Measurements from ENCODE around the gene LONRF3. TPM values are rescaled to one million over a fixed set of nuclear protein-coding genes. Genes with fewer than 3 reads are reported as not detected.

LONRF3 gene
- total and polyA plus RNA-seq, 2 of the 8 experiments (the other 6 are each of a cell fraction or from before 2014, with no cell fraction given): 0.11 TPM; not detected in 1

DNA sequence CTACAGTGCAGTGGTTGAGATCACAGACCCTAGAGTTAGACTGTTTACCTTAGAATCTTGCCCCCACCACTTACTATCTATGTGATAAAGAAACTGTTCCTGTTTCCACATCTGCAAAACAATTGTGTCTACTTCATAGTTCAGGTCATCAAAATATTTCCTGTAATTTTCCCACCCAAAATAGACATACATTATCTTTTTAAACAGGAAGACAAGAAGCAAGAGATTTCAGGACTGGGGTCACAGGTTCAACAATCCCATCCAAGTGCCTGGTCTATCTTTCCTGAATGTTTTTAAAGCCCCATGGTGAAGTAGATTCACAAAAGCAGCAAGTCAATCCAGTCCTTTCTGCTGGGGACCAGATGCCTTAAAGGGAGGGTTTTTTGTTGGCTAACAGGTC, 56.6 kb downstream of the LONRF3 start (continued):
- TF ChIP-seq, protein P1, sequence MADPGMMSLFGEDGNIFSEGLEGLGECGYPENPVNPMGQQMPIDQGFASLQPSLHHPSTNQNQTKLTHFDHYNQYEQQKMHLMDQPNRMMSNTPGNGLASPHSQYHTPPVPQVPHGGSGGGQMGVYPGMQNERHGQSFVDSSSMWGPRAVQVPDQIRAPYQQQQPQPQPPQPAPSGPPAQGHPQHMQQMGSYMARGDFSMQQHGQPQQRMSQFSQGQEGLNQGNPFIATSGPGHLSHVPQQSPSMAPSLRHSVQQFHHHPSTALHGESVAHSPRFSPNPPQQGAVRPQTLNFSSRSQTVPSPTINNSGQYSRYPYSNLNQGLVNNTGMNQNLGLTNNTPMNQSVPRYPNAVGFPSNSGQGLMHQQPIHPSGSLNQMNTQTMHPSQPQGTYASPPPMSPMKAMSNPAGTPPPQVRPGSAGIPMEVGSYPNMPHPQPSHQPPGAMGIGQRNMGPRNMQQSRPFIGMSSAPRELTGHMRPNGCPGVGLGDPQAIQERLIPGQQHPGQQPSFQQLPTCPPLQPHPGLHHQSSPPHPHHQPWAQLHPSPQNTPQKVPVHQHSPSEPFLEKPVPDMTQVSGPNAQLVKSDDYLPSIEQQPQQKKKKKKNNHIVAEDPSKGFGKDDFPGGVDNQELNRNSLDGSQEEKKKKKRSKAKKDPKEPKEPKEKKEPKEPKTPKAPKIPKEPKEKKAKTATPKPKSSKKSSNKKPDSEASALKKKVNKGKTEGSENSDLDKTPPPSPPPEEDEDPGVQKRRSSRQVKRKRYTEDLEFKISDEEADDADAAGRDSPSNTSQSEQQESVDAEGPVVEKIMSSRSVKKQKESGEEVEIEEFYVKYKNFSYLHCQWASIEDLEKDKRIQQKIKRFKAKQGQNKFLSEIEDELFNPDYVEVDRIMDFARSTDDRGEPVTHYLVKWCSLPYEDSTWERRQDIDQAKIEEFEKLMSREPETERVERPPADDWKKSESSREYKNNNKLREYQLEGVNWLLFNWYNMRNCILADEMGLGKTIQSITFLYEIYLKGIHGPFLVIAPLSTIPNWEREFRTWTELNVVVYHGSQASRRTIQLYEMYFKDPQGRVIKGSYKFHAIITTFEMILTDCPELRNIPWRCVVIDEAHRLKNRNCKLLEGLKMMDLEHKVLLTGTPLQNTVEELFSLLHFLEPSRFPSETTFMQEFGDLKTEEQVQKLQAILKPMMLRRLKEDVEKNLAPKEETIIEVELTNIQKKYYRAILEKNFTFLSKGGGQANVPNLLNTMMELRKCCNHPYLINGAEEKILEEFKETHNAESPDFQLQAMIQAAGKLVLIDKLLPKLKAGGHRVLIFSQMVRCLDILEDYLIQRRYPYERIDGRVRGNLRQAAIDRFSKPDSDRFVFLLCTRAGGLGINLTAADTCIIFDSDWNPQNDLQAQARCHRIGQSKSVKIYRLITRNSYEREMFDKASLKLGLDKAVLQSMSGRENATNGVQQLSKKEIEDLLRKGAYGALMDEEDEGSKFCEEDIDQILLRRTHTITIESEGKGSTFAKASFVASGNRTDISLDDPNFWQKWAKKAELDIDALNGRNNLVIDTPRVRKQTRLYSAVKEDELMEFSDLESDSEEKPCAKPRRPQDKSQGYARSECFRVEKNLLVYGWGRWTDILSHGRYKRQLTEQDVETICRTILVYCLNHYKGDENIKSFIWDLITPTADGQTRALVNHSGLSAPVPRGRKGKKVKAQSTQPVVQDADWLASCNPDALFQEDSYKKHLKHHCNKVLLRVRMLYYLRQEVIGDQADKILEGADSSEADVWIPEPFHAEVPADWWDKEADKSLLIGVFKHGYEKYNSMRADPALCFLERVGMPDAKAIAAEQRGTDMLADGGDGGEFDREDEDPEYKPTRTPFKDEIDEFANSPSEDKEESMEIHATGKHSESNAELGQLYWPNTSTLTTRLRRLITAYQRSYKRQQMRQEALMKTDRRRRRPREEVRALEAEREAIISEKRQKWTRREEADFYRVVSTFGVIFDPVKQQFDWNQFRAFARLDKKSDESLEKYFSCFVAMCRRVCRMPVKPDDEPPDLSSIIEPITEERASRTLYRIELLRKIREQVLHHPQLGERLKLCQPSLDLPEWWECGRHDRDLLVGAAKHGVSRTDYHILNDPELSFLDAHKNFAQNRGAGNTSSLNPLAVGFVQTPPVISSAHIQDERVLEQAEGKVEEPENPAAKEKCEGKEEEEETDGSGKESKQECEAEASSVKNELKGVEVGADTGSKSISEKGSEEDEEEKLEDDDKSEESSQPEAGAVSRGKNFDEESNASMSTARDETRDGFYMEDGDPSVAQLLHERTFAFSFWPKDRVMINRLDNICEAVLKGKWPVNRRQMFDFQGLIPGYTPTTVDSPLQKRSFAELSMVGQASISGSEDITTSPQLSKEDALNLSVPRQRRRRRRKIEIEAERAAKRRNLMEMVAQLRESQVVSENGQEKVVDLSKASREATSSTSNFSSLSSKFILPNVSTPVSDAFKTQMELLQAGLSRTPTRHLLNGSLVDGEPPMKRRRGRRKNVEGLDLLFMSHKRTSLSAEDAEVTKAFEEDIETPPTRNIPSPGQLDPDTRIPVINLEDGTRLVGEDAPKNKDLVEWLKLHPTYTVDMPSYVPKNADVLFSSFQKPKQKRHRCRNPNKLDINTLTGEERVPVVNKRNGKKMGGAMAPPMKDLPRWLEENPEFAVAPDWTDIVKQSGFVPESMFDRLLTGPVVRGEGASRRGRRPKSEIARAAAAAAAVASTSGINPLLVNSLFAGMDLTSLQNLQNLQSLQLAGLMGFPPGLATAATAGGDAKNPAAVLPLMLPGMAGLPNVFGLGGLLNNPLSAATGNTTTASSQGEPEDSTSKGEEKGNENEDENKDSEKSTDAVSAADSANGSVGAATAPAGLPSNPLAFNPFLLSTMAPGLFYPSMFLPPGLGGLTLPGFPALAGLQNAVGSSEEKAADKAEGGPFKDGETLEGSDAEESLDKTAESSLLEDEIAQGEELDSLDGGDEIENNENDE (IDR thresholded peaks at IDR 0.05; ENCODE audit: insufficient replicate concordance, low read length): no peak
- TF ChIP-seq KDM4A (IDR thresholded peaks at IDR 0.05; ENCODE audit: low read depth, low read length, severe bottlenecking) (no peak), SIN3A (conservative IDR thresholded peaks at IDR 0.05 in 1 of 2, IDR thresholded peaks at IDR 0.05 in 1 of 2; ENCODE audit: low read depth in 1 of 2, low read length in 2 of 2) (no peak), YY1 (IDR thresholded peaks at IDR 0.05; ENCODE audit: low read depth, low read length) (no peak), CBX5 (IDR thresholded peaks at IDR 0.05; ENCODE audit: low read depth, low read length) (no peak), TBP (IDR thresholded peaks at IDR 0.05; ENCODE audit: low read depth, low read length) (no peak), SP1 (IDR thresholded peaks at IDR 0.05; ENCODE audit: low read depth, low read length) (no peak)
